Neural crest cell (in vitro differentiated cells): Measurements from ENCODE around the gene GARNL3. TPM values are rescaled to one million over a fixed set of nuclear protein-coding genes. Genes with fewer than 3 reads are reported as not detected.

Experiments used
- DNase-seq: peaks from one replicate; pipeline ENCODE4 v3.0.0; 2021; ENCODE audit warnings: low read depth, mixed read lengths, low spot score
- H3K27ac Mint-ChIP-seq: one replicate; pipeline ENCODE4 v1.8.0; 2021; ENCODE audit warnings: mild to moderate bottlenecking, mixed read lengths; ENCODE audit not compliant: unreplicated experiment
- H3K27me3 Mint-ChIP-seq: 2 replicates; pipeline ENCODE4 v1.8.0; 2021; ENCODE audit warnings: low read depth, mild to moderate bottlenecking, mixed read lengths
- H3K36me3 Mint-ChIP-seq: 2 replicates; pipeline ENCODE4 v1.8.0; 2021; ENCODE audit warnings: low read depth, mild to moderate bottlenecking, mixed read lengths
- H3K4me1 Mint-ChIP-seq: 2 replicates; pipeline ENCODE4 v1.8.0; 2021; ENCODE audit warnings: mixed read lengths
- H3K4me3 Mint-ChIP-seq: one replicate; pipeline ENCODE4 v1.8.0; 2021; ENCODE audit warnings: mild to moderate bottlenecking, mixed read lengths
- H3K9me3 Mint-ChIP-seq: 2 replicates; pipeline ENCODE4 v1.8.0; 2021; ENCODE audit warnings: mixed read lengths
- CTCF ChIP-seq: fragments of 200-600 bp; sonication (generic); conservative IDR thresholded peaks from 2 replicates; pipeline ENCODE4 v1.5.0; 2021; ENCODE audit warnings: antibody characterized with exemption, mild to moderate bottlenecking
- total RNA-seq: library from RNA; stranded (reverse); gene quantifications from 2 replicates; pipeline ENCODE4 v1.2.1, GENCODE V29; 2021

Gene GARNL3
- total RNA-seq, 1 donor from 2014 or later, result 10.3 TPM

- H3K4me3 Mint-ChIP-seq, result no peak overlapping the region
- H3K36me3 Mint-ChIP-seq, result no peaks in the 10 kb centered on the region
- no peak for DNase-seq
- no peaks in the 10 kb centered on the region for H3K4me1 Mint-ChIP-seq
- H3K27me3 Mint-ChIP-seq, result no peaks in the 10 kb centered on the region
- H3K27ac Mint-ChIP-seq, result no peak overlapping the region
- no peak for TF ChIP-seq CTCF
- H3K9me3 Mint-ChIP-seq, result no peaks in the 10 kb centered on the region
These were observed 5.7 kb upstream of the GARNL3 start for GRCh38 chr9:127258606-127259471.

GRCh38 chr9:127262602-127263001 is 2.0 kb upstream of the GARNL3 start:
- H3K27ac Mint-ChIP-seq, result no peak overlapping the region
- no peak for DNase-seq
- no peaks in the 10 kb centered on the region for H3K36me3 Mint-ChIP-seq
- TF ChIP-seq CTCF, result no peak
- H3K4me3 Mint-ChIP-seq, result no peak overlapping the region
- no peaks in the 10 kb centered on the region for H3K9me3 Mint-ChIP-seq
- H3K4me1 Mint-ChIP-seq, result peaks cover 6% of the 10 kb centered on the region
- no peaks in the 10 kb centered on the region for H3K27me3 Mint-ChIP-seq

GRCh38 chr9:127263237-127263636 is 1.3 kb upstream of the GARNL3 start:
- no peak overlapping the region for H3K27ac Mint-ChIP-seq
- no peaks in the 10 kb centered on the region for H3K27me3 Mint-ChIP-seq
- peaks cover 10% of the 10 kb centered on the region for H3K4me1 Mint-ChIP-seq
- no peak overlapping the region for H3K4me3 Mint-ChIP-seq
- H3K9me3 Mint-ChIP-seq, result no peaks in the 10 kb centered on the region
- TF ChIP-seq CTCF, result no peak
- no peaks in the 10 kb centered on the region for H3K36me3 Mint-ChIP-seq
- no peak for DNase-seq

- no peaks in the 10 kb centered on the region for H3K27me3 Mint-ChIP-seq
- TF ChIP-seq CTCF, result no peak
- no peak overlapping the region for H3K4me3 Mint-ChIP-seq
- no peak overlapping the region for H3K27ac Mint-ChIP-seq
- DNase-seq, result no peak
- no peaks in the 10 kb centered on the region for H3K36me3 Mint-ChIP-seq
- no peaks in the 10 kb centered on the region for H3K9me3 Mint-ChIP-seq
- peaks cover 12% of the 10 kb centered on the region for H3K4me1 Mint-ChIP-seq
These were observed 910 bp upstream of the GARNL3 start for GRCh38 chr9:127263664-127264063.

GRCh38 chr9:127267793-127268525 is 3.4 kb downstream of the GARNL3 start:
- H3K27ac Mint-ChIP-seq, result no peak overlapping the region

More at GRCh38 chr9:127267793-127268525, 3.4 kb downstream of the GARNL3 start:
- H3K36me3 Mint-ChIP-seq, result no peaks in the 10 kb centered on the region
- no peaks in the 10 kb centered on the region for H3K9me3 Mint-ChIP-seq
- DNase-seq, result no peak
- TF ChIP-seq CTCF, result no peak
- peaks cover 12% of the 10 kb centered on the region for H3K4me1 Mint-ChIP-seq
- no peak overlapping the region for H3K4me3 Mint-ChIP-seq
- no peaks in the 10 kb centered on the region for H3K27me3 Mint-ChIP-seq
